ENCODE data around the gene HRH2. TPM values are rescaled to one million over a fixed set of nuclear protein-coding genes. Genes with fewer than 3 reads are reported as not detected.

The HRH2 gene
- total RNA-seq, 4 donors from 2014 or later, result 1.7 to 6.1 (median 2.6) TPM

GRCh38 chr5:175682664-175683063 is 24.8 kb downstream of the HRH2 start:
- H3K4me1 ChIP-seq, result peaks cover 0 to 21% (median 0%) of the 10 kb centered on the region in 3 donors
- whole genome bisulfite sequencing, 2 donors (ENCODE audit: low coverage in 1 of 2), result 92% methylated on average over 7 of the region's 8 CpGs; no CpG with 5 or more reads in 1 of the 2 donors
- no peak overlapping the region for H3K4me3 ChIP-seq
- no peaks in the 10 kb centered on the region for H3K36me3 ChIP-seq
- peaks cover 25% of the 10 kb centered on the region for H3K27me3 ChIP-seq
- TF ChIP-seq, protein P1, sequence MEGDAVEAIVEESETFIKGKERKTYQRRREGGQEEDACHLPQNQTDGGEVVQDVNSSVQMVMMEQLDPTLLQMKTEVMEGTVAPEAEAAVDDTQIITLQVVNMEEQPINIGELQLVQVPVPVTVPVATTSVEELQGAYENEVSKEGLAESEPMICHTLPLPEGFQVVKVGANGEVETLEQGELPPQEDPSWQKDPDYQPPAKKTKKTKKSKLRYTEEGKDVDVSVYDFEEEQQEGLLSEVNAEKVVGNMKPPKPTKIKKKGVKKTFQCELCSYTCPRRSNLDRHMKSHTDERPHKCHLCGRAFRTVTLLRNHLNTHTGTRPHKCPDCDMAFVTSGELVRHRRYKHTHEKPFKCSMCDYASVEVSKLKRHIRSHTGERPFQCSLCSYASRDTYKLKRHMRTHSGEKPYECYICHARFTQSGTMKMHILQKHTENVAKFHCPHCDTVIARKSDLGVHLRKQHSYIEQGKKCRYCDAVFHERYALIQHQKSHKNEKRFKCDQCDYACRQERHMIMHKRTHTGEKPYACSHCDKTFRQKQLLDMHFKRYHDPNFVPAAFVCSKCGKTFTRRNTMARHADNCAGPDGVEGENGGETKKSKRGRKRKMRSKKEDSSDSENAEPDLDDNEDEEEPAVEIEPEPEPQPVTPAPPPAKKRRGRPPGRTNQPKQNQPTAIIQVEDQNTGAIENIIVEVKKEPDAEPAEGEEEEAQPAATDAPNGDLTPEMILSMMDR (IDR thresholded peaks at IDR 0.05), result no peak
- TF ChIP-seq EP300 (IDR thresholded peaks at IDR 0.05), result no peak
- TF ChIP-seq POLR2A (IDR thresholded peaks at IDR 0.05), result no peak
- no peak for TF ChIP-seq POLR2AphosphoS5 (IDR thresholded peaks at IDR 0.05)
- no peak for ATAC-seq
- no peak overlapping the region for H3K27ac ChIP-seq
- H3K9me3 ChIP-seq, result no peaks in the 10 kb centered on the region

DNA sequence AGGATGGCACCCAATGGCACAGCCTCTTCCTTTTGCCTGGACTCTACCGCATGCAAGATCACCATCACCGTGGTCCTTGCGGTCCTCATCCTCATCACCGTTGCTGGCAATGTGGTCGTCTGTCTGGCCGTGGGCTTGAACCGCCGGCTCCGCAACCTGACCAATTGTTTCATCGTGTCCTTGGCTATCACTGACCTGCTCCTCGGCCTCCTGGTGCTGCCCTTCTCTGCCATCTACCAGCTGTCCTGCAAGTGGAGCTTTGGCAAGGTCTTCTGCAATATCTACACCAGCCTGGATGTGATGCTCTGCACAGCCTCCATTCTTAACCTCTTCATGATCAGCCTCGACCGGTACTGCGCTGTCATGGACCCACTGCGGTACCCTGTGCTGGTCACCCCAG is 25.4 kb downstream of the HRH2 start:
- TF ChIP-seq, protein P1 (IDR thresholded peaks at IDR 0.05), result no peak
- TF ChIP-seq EP300 (IDR thresholded peaks at IDR 0.05) (no peak), POLR2A (IDR thresholded peaks at IDR 0.05) (no peak), POLR2AphosphoS5 (IDR thresholded peaks at IDR 0.05) (no peak)
- Histone ChIP-seq H3K27me3 (peaks cover 24% of the 10 kb centered on the region), H3K9me3 (no peaks in the 10 kb centered on the region), H3K4me1 (peaks cover 0 to 21% (median 0%) of the 10 kb centered on the region in 3 donors), H3K36me3 (no peaks in the 10 kb centered on the region), H3K27ac (no peak overlapping the region), H3K4me3 (no peak overlapping the region)
- ATAC-seq, result no peak
- WGBS, 2 donors (ENCODE audit: low coverage in 1 of 2), result 95 to 96% methylated on average over 11 of the region's 15 CpGs

DNA sequence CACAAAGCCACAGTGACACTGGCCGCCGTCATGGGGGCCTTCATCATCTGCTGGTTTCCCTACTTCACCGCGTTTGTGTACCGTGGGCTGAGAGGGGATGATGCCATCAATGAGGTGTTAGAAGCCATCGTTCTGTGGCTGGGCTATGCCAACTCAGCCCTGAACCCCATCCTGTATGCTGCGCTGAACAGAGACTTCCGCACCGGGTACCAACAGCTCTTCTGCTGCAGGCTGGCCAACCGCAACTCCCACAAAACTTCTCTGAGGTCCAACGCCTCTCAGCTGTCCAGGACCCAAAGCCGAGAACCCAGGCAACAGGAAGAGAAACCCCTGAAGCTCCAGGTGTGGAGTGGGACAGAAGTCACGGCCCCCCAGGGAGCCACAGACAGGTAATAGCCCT is 26.1 kb downstream of the HRH2 start:
- no peaks in the 10 kb centered on the region for H3K36me3 ChIP-seq
- H3K4me1 ChIP-seq, result peaks cover 0 to 21% (median 0%) of the 10 kb centered on the region in 3 donors
- H3K9me3 ChIP-seq, result no peaks in the 10 kb centered on the region
- H3K27me3 ChIP-seq, result peaks cover 26% of the 10 kb centered on the region
- no peak overlapping the region for H3K27ac ChIP-seq
- 87% methylated on average over 3 of the region's 13 CpGs; no CpG with 5 or more reads in 1 of the 2 donors for WGBS, 2 donors (ENCODE audit: low coverage in 1 of 2)
- ATAC-seq, result no peak
- TF ChIP-seq POLR2A (IDR thresholded peaks at IDR 0.05) (no peak), EP300 (IDR thresholded peaks at IDR 0.05) (no peak), POLR2AphosphoS5 (IDR thresholded peaks at IDR 0.05) (no peak)
- TF ChIP-seq, protein P1 (IDR thresholded peaks at IDR 0.05), result no peak
- no peak overlapping the region for H3K4me3 ChIP-seq

DNA sequence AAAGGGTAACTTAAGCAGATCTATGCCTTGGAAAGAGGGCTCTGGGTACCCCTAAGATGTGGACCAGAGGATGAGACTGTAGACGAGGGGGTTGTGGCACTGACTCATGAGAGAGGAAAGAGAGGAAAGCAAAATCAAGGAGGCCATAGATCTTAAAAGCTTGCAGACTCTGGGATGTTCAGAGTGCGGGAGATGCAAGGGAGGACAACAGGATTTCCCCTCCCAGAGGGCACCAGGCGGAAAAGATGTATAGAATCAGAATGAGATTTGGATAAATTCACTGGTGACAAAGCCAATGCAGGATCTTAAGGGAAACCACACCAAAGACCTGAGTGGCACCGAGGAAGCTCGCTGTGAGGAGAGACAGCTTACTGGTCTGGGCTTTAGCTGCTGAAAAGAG is 27.1 kb downstream of the HRH2 start:
- Histone ChIP-seq H3K27me3 (peaks cover 33% of the 10 kb centered on the region), H3K27ac (no peak overlapping the region), H3K4me3 (no peak overlapping the region), H3K36me3 (no peaks in the 10 kb centered on the region), H3K9me3 (no peaks in the 10 kb centered on the region), H3K4me1 (peaks cover 0 to 21% (median 0%) of the 10 kb centered on the region in 3 donors)
- no peak for TF ChIP-seq POLR2AphosphoS5 (IDR thresholded peaks at IDR 0.05)
- TF ChIP-seq EP300 (IDR thresholded peaks at IDR 0.05), result no peak
- TF ChIP-seq, protein P1 (IDR thresholded peaks at IDR 0.05), result no peak
- TF ChIP-seq POLR2A (IDR thresholded peaks at IDR 0.05), result no peak
- ATAC-seq, result no peak
- WGBS, 2 donors (ENCODE audit: low coverage in 1 of 2), result 77 to 95% methylated on average over 4 to 5 of the region's 5 CpGs

DNA sequence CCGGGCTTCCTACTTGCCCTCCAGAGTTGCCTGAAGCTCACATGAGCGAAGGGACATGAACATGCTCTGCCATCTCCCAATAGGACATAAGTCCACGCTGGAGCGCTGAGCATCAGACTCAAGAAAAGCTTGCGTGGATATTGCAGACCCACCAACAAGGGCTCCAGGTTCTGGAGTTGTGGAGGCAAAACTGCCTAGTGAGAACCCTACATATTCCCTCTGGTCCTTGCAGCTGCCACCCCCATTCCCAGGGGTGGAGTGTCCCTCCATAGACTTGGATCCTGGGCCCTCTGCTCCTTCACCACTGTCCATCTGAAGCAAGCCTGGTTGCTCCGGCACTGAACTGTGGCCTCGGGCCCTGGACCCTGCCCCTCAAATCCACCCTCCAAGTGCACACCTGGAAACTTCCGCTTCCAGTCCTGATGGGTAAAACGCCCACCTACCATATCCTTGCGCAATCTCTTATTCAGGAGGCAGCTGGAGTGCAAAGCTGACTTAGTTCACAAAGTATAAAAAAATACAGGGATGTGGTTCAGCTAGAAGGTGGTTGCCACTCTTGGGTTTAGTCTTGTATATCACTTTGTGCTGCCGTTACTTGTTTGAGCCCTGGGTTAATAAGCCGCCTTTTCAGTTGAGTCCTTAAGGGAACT is 28.0 kb downstream of the HRH2 start:
- H3K36me3 ChIP-seq, result no peaks in the 10 kb centered on the region
- ATAC-seq, result no peak
- no peak for TF ChIP-seq EP300 (IDR thresholded peaks at IDR 0.05)
- TF ChIP-seq, protein P1 (IDR thresholded peaks at IDR 0.05), result no peak
- no peak for TF ChIP-seq POLR2AphosphoS5 (IDR thresholded peaks at IDR 0.05)
- TF ChIP-seq POLR2A (IDR thresholded peaks at IDR 0.05), result no peak
- H3K4me3 ChIP-seq, result no peak overlapping the region
- no peaks in the 10 kb centered on the region for H3K9me3 ChIP-seq
- 93 to 96% methylated on average over 6 to 9 of the region's 12 CpGs for WGBS, 2 donors (ENCODE audit: low coverage in 1 of 2)
- H3K27ac ChIP-seq, result no peak overlapping the region
- H3K27me3 ChIP-seq, result peaks cover 40% of the 10 kb centered on the region
- H3K4me1 ChIP-seq, result peaks cover 0 to 19% (median 0%) of the 10 kb centered on the region in 3 donors
